ENCODE results near the gene NR1D1. TPM values are rescaled to one million over a fixed set of nuclear protein-coding genes. Genes with fewer than 3 reads are reported as not detected.

NR1D1 gene
- polyA plus RNA-seq, 1 donor = 5.5 TPM

DNA sequence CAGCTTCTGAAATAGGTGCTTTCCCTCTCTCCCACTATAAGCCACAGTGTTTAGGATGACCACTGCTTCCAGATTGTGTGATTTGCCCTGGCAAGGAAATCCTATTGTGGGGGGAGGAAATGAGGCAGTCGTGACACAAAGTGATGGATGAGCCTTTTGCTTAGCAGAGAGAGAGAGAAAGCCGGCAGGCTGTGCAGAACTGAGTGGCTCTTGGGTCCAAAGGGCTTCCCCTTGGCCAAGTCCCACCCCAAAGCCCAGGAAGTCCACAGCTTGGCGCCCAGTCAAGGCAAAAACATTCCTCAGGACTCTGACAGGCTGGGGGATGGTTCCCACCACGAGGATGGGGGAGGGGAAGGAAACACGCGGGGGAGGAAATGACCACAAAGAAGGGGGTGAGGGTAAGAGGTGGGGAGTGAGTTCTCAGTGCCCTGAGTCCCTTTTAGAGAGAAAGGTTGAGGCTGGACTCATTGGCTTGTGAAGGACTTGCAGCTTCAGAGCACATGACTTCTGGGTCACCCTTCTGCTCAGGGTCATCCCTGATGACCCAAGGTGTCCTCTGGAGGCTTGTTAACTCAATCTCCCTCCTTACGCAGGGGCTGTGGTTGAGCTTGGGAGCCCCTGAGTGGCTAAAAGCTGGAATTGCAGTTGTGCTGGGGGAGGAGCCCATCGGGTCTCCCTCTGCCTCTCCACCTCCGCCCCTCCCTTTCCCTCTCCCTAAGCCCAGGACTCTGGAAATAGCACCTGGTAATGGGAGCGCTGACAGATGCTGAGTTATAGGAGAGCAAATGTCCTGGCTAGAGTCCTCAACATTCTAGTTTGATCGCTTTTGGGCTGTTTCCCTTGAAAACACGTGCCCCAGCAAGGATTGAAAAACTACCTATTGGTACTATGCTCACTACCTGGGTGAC is 11.1 kb upstream of the NR1D1 start:
- DNase-seq = peak; percentile 94

DNA sequence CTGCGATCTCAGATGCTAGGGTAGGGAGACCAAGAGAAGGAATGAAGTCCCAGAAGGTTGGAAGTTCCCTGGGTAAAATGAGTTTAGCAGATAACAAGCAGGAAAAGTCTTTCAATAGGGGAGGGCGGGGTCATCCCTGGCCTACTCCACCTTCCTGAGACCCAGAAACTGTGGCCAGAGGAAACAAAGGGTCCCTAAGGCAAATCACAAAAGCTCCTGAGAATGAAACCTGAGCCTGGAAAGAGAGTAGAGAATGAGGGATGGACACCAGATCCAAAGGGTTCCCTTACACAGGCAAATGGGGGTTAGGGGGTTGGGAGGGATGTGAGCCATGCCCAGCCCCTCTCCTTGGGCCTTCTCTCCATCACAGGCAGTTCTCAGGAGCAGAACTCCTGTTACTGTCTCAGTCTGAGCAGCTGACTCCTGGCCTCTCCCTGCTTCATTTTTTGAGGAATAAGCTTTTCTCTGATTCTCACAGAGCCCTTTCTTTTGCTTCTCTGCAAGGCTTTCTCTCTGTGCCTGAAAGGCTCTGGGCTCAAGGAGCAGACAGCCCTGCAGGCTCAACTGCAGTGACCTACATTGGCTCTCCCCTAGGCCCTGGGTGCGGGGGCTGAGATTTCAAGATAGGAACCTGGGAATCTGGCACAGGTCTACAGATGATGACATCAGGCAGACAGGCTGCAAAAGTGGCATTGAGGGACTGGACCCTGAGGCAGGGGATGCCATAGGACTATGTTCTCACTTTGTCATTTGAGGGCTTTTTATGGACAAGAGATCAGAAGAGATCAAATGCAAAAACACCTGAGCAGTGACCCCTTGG is 9.8 kb upstream of the NR1D1 start:
- no peak for DNase-seq

DNA sequence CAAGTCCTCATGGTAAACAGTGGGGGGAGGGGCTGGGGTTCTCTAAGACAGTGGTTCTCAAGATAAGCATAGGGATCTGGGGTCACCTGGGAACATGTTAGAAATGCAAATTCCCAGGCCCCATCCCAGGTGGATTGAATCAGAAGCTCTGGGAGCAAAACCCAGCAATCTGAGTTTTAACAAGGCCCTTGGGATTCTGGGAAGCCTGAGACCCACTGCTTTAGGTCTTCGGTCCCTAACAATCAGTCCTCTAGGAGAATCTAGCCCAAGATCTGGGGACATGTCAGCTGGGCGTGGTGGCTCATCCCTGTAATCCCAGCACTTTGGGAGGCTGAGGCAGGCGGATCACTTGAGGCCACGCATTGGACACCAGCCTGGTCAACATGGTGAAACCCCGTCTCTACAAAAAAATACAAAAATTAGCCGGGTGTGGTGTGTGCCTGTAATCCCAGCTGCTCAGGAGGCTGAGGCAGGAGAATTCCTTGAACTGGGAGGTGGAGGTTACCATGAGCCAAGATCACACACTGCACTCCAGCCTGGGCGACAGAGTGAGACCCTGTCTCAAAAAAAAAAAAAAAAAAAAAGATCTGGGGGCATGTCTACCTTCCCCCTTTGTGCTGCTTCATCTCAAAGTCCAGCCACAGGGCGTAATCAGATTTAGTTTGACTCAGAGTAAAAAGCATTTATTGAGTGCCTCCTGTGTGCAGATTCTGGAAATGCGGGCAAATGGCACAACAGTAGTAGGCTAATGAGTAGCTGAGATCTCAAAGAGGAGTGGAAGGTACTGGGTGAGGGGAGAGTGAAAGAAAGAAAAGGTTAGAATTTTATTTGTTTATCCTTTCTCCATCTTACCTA is 8.8 kb upstream of the NR1D1 start:
- no peak for DNase-seq

DNA sequence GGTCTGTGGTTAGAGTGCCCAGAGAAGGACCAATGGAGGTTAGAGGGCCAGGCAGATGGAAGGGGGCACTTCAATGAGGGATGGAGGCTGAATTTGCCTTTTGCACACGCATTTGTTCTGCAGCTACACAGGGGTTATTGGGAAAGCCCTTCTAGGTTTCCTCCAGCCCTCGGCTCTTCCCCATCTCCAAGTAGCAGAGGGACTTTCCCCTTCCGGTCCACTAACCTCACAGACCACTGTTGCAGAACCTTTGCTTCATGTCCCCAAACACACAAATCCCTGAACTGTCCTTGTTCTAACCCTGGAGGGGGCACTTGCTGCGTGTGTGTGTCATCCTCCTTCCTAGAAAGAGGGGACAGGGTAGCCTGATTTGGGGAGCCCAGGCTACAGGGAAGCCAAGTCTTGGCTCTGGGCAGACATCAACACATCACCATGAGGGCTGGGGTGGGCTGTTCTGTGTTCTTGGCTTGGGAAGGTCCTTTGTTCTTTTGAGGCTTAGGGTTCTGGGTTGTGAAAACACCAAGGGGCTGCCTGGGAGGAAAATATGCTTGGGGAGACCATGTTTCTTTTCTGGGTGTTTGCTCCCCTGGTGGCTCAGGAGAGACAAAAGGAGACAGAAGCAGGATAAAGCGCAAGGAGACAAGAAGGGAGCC is 7.3 kb upstream of the NR1D1 start:
- no peak for DNase-seq

DNA sequence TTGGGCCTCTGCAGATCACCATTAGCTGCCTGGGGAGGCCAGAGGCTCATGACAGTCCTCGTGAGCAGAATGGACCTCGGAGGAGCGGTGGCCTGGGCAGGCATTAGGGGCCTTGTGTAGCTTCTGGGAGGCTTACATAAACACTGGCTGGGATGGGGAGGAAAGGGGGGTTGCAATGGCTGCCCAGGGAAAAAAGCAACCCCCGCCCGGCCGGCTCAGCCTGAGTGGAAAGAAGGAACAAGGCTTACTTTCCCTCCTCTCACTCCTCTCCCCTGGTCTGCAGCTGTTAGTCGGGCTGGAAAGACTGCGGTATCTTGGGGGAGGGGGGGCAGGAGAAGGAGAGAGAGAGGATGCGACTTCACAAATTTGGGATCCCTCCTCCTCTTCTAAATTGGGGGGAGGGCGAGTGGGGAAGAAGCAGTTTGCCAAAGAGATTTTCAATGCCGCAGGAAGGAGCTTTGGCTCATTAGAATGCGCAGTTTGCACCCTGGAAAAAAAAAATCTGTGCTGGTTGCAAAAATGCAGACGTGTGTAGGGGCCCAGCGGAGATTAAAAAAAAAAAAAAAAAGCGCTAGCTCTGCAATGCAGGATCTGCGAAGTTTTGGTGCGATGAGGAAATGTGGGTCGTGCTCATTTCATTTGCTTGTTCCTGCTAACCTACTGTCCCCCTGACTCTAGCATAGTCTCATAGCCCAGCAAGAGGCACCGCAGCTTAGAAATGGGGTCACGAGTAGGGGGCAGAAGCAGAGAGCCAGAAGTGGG is 6.6 kb upstream of the NR1D1 start:
- DNase-seq = peak; percentile 83

DNA sequence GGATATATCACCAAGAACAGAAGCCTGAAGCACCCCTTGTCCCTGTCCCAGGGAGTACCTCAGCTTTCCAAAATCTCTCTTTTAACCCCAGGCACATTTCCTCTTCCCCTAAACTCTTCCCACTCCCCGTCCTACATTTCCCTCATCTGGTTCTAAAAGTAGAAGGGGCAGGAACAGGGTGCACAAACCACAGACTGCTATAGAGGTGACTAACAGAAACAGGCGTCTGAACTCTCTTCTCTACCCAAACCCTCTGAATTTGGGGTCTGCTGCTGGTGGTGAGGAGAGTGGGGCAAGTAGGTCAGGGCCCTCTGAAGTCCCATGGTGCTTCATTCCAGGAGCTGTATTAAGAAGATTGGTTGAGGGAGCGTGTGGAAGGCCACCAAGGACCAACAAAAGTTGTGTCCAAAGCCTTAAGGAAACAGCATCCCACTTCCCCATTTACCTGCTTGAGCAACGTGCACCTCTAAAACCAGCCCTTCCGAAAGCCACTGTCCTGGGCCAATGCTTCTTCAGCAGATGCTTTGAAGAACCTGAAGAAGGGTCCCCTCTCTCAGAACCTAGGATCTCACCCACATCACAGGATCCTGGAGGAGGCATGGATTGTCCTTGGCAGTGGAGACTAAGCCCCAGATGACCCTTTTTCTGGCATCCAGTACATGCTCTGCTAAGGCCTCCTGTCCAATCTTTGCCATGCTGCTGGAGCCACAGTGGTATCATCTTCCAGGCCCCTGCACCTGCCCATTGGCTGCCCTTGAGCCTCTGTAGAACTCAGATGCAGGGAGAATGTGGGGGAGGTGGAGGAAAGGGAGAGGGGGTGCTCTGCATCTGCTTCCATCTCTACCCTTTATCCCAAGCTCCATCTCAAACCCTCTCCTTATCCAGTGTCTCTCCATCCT is 5.7 kb upstream of the NR1D1 start:
- no peak for DNase-seq

DNA sequence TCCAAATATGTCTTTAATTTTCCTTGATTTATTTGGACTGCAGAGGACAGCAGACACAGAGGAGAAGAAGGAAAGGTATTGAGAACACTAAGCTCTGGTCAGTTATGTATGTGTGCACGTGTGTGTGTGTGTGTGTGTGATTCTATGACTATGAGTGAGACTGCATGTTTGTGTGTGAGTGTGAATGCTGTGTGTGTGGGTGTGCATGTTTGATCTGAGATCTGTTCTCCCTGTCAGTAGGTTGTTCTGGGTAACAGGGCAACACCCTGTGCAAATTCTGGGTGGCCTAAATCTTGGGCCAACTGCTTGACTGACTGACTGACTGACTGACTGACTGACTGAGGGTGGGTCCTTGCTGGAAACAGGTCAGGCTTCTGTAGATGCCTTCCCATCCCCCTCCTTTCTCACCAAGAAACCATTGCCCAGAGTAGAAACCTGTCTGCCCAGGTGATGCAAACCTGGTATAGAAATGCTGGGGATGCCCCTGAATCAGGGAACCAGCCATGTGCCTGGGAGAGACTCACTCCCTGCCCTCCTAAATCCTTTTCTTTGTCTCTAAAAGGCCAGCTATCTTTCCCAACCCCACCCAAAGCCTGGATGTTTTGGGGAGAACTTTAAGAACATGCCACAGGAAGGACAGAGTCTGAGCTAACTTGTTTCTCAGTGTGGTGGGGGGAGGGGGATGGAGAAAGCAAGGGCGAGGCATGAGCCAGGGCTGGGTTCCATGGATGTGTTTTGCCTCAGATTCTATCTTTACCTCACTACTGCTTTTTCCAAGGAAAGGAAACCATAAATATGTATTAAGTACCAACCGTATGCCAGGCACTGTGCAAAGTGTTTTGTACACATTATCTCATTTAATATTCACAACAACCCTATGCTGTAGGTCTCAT is 4.5 kb upstream of the NR1D1 start:
- DNase-seq = no peak

DNA sequence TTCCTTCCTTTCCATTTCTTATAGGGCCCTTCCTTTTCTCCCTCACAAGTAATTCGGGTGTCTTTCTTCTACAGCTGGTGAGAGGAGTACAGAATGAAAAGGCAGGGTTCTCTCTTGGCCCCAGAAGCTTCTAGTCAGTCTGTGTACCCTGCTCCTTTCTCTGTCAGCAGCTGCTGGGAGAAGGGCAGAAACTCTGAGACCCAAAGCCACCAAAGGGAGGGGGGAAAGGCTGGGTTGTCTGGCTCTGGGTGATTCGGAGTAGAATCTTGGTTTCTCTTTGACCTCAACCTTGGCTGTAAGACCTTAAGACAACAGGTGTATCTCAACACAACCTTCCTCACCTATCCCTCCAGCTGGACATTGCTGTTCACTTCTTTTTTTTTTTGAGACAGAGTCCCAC is 3.3 kb upstream of the NR1D1 start:
- DNase-seq = no peak

DNA sequence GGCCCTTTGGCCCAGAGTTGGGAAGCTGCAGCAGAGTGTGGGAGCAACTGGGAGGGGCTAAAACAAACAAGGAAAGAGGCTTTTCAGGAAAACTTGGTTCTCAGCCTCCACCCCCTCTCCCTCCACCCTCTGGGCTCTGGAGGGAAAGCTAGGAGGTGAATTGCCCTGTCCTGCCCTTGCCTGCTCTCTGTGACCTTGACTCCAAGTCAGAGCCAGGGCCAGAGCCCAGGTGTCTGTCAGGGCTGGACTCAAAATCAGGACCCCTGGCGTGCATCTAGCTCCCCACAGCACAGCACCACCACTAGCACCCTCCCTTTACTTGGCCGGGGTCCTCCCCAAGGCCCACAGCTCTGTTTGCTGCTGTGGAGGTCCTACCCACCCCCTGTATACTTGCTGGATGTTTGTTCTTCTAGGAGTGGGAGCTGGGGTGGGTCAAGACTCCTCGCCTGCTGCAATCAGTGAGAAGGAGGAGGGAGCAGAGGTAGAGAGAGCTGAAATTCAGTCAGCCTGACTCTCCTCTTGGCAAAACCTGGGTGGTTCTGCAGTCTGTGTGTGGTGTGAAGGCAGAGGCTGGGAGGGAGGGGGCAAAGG is 2.8 kb upstream of the NR1D1 start:
- no peak for DNase-seq

DNA sequence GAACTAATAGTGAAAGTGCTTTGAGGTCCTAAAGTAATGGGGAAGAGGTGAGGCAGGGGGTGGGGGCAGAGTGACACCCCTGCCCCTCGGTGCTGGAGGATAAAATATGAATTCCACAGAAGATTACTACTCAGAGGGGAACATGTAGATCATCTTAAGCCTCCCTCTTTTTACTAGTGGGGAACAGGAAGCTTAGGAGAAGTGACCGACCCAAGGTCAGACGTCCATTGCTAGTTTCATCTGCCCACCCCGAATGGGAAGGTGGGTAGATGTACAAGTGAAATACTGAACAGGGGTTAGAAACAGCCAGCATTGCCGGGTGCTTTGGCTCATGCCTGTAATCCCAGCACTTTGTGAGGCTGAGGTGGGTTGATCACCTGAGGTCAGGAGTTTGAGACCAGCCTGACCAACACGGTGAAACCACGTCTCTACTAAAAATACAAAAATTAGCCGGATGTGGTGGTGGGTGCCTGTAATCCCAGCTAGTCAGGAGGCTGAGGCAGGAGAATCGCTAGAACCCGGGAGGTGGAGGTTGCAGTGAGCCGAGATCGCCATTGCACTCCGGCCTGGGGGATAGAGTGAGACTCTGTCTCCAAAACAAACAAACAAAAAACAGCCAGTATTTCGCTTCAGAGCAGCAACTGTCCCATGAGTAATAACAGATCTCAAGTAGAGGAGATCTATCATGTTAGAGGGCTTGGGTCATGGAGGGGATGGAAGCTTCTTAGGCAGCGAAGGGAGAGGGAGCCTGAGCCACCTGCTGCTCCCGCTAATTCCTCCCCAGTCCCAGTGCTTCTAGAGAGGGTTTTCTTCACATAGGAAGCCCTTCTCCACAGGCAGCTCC is 1.2 kb upstream of the NR1D1 start:
- no peak for DNase-seq

DNA sequence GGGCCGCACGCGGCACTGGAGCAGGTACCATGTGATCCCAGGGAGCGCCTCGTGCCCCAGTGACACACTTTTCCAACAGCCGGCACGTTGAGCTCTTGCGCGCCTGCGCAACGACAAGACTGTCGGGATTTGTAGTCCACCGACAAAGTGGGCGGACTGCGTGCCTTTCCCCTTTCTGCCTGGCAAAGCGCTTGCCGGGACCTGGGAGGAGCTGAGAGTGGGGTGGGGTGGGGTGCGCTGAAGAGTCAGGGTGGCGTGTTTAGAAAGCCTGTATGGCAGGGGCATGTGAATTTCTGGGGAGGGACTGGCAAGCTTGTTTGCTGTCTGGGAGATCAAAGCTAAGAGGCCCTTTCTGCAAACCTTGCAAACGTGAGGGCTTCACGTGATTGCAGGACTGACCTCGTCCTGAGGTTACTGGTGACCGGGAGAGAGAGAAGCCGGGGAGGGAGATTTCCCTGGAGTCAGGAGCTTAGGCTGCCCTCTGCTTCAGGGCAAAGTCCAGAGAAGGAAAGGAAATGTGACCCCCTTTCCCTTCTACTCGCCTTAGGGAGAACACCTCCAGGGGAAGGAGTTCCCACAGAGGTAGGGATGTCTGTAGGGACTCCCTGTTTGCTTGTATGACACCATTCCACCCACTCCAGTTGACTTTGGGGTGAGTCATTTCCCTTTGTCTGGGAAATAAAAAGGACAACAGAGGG is 429 bp upstream of the NR1D1 start:
- DNase-seq = peak; percentile 93

DNA sequence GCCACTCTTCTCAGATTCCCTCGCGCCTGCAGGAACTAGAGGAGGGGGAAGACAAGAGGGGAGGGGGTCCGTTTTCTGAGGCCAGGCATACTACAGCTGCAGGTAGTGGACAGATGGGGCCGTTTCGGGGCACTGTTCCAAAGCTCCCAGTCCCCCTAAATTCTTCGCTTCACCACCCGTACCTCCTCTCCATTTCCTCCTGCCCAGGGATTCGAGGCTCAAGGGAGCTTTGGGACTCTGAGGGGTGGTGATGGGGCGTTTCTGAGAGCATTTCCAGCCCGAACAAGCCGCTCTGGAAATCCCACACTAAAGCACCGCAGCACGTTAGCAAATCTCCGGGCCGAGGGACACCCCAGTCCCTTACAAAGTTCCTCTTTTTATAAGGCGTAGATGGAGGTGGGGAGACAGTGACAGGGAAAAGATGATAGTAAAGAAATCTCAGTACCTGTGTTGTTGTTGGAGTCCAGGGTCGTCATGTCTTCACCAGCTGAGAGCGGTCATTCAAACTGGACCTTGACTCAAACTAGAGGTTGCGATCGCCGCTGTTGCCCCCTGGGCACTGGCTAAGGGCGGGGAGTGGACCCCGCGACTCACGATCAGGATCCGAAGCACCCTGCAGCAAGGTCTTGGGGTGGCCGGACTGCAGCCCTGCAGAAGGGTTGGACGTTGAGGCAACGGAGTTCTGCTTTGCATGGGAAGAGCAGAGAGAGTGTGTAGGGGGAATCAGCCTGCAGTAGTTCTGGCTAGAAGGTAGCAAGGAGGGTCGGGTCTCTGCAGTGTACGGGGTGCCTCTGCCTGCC is 570 bp downstream of the NR1D1 start:
- DNase-seq = no peak

DNA sequence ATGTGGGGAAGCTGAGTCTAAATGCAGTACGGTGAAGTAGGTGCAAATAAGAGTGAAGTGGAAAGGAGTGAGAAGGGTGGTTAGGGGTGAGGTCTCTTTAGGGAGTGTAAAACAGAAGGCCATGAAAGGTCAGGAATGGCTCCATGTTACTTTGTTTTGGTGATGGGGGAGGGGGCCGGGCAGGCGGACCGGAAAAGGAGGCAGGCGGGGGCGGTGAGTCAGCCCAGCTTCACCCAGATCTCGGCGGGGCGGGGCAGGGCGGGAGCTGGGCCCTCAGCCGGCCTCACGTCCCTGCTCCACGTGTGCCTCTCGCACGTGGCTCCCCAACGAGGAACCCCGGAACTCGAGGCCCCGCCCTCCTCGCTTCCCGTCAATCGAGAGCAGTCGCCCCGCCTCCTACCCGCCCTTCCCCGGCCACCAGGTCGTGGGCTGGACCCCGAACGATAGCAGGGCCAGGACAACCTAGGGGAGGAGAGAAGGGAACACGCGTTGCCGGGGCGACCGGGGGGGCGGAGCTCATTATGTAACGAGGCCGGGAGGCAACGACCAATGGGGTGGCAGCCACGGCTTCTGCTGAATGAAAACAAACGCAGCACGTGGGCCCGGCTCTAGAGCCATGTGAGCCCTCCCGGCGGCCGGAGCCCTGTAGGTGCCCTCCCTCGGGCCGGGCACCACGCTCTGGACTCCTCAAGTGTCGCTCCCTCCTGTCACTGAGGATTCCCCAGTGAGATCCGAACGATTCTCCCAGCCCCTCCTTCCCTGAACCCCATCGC is 1.4 kb downstream of the NR1D1 start:
- peak; percentile 93 for DNase-seq

DNA sequence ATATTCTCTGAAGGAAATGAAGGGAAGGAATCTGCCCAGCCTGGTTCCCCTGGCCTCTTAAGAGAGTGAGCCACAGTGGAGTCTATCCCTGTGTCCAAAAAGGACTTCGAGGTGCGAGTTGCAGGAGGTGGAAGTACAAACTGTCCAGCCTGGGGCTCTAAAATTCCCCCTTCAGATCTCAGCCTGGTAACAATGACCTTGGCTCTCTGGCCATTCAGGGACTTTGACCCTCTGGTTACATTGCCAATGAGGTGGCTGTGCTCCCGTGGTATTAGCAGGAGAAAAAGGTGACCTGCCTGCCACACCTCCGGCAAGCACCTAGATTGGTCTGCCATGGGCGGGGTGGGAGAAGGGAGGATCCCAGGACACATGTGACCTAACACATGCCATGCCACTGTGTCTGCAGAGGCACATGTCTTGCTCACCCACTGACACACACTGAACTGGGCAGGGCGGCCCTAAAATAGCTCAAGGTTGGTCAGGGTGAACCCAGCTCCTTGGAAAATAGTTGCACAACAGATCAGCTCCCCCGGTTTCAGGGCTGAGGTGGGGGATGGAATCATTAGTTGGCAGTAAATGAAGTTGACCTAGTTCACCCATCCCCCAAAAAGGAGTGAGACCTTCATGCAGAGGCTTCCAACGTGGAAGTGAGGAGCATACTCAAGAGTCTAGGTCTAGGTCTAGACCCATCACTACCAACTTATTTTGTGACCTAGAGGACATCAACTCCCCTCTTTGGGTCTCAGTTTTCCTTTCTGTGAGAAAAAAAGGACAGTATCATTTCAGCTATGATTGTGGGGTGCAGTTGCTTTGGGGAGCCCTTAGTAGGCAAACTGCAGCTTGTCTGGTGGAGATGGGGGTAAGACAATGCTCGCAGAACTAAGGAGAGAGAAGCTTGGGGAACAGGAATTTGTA is 2.2 kb downstream of the NR1D1 start:
- DNase-seq = no peak
